Mucosa of gallbladder (tissue), 1 donor: ENCODE measurements around the gene KLHL3. TPM values are rescaled to one million over a fixed set of nuclear protein-coding genes. Genes with fewer than 3 reads are reported as not detected.
"Not testable (repeated sequence)": the region's sequence is repeated elsewhere in the genome, so short reads cannot be mapped to it uniquely, and the experiment has no call there.

Experiments used
- DNase-seq: peaks from one replicate; pipeline ENCODE4 v3.0.0-alpha.2; 2020; ENCODE audit warnings: low spot score
- total RNA-seq: library from RNA; stranded (reverse); gene quantifications from one replicate; pipeline ENCODE4 v1.2.1, GENCODE V29; 2021
- donor health status: DM: no; HTN: no; CAD: no.

KLHL3 gene
- total RNA-seq, 1 donor from 2014 or later: 20.3 TPM

- DNase-seq: no peak
Measured at GRCh38 chr5:137668637-137669036, 67.3 kb downstream of the KLHL3 start.

- DNase-seq: no peak
Measured at GRCh38 chr5:137667341-137667740, 68.5 kb downstream of the KLHL3 start.

GRCh38 chr5:137666901-137667300 is 69.0 kb downstream of the KLHL3 start:
- DNase-seq: no peak

- no peak for DNase-seq
Measured at GRCh38 chr5:137666461-137666850, 69.4 kb downstream of the KLHL3 start.

- DNase-seq: peak; percentile 38
Measured at GRCh38 chr5:137665678-137666460, 70.0 kb downstream of the KLHL3 start.

GRCh38 chr5:137660349-137660817 is 75.5 kb downstream of the KLHL3 start:
- DNase-seq: peak; percentile 81

- no peak for DNase-seq
Measured at GRCh38 chr5:137659209-137659608, 76.7 kb downstream of the KLHL3 start.

GRCh38 chr5:137658324-137658723 is 77.6 kb downstream of the KLHL3 start:
- DNase-seq: no peak

- DNase-seq: no peak
Measured at GRCh38 chr5:137657073-137657472, 78.8 kb downstream of the KLHL3 start.

- DNase-seq: no peak
Measured at GRCh38 chr5:137656558-137656957, 79.3 kb downstream of the KLHL3 start.

GRCh38 chr5:137651022-137651421 is 84.9 kb downstream of the KLHL3 start:
- no peak for DNase-seq

GRCh38 chr5:137649228-137649935 is 86.5 kb downstream of the KLHL3 start:
- no peak for DNase-seq

GRCh38 chr5:137648361-137648760 is 87.5 kb downstream of the KLHL3 start:
- no peak for DNase-seq

GRCh38 chr5:137647401-137647800 is 88.5 kb downstream of the KLHL3 start:
- no peak for DNase-seq

GRCh38 chr5:137646761-137647160 is 89.1 kb downstream of the KLHL3 start:
- DNase-seq: no peak

- not testable (repeated sequence) for DNase-seq
Measured at GRCh38 chr5:137643081-137643480, 92.8 kb downstream of the KLHL3 start.

GRCh38 chr5:137642091-137642490 is 93.8 kb downstream of the KLHL3 start:
- DNase-seq: no peak

GRCh38 chr5:137641148-137641547 is 94.7 kb downstream of the KLHL3 start:
- DNase-seq: no peak

- DNase-seq: no peak
Measured at GRCh38 chr5:137639645-137640044, 96.2 kb downstream of the KLHL3 start.

GRCh38 chr5:137638841-137639240 is 97.0 kb downstream of the KLHL3 start:
- DNase-seq: no peak

GRCh38 chr5:137636830-137637714 is 98.8 kb downstream of the KLHL3 start:
- no peak for DNase-seq

- no peak for DNase-seq
Measured at GRCh38 chr5:137636099-137636498, 99.8 kb downstream of the KLHL3 start.
